GM12878 (cell line): ENCODE measurements around the gene RTN4. TPM values are rescaled to one million over a fixed set of nuclear protein-coding genes. Genes with fewer than 3 reads are reported as not detected.

Experiments
- ATAC-seq: fragments of 200-7000 bp; cut with Tn5 transposase; 3 replicates; pipeline ENCODE4 v1.9.1; 2020; ENCODE audit warnings: mild to moderate bottlenecking, moderate library complexity
- BruUV-seq: library from RNA; stranded (reverse); fragments of 400-500 nt; replicated peaks from 2 replicates; lab custom pipeline; 2021; lab: Mats Ljungman, UMichigan
- CTCF ChIA-PET: fragments of 300-600 bp; sonication (Branson Sonifier 250); formaldehyde crosslinking; extraction: SDS; loops from one replicate; lab custom pipeline; 2021; ENCODE audit warnings: inconsistent platforms; lab: Yijun Ruan, JAX
- POLR2A ChIA-PET: fragments of 350-600 bp; formaldehyde crosslinking; extraction: SDS; loops from one replicate; lab custom pipeline; 2021; ENCODE audit warnings: inconsistent platforms; lab: Charles Lee
- RAD21 ChIA-PET: fragments of 300-600 bp; sonication (Branson Sonifier 250); formaldehyde crosslinking; loops from one replicate; lab custom pipeline; 2023; ENCODE audit warnings: antibody characterized with exemption; ENCODE audit not compliant: unreplicated experiment; lab: Charles Lee
- SMC1A ChIA-PET: fragments of 300-600 bp; sonication (Branson Sonifier 250); formaldehyde crosslinking; loops from one replicate; lab custom pipeline; 2023; ENCODE audit not compliant: unreplicated experiment, uncharacterized antibody; lab: Charles Lee
- DNase-seq: peaks from one replicate; pipeline ENCODE4 v3.0.0-alpha.2; 2011; ENCODE audit warnings: low read depth, low spot score
- FAIRE-seq: peaks from 3 replicates; lab custom pipeline; 2011; peaks lifted over from hg19 to GRCh38; lab: Jason Lieb, UNC
- H2AFZ ChIP-seq: 2 replicates; pipeline ENCODE4 v1.6.0; 2011; ENCODE audit warnings: low read depth, low read length, control low read depth; ENCODE audit not compliant: control insufficient read depth
- H3K27ac ChIP-seq: 2 replicates; pipeline ENCODE4 v1.5.1; 2011; ENCODE audit warnings: control low read depth; ENCODE audit not compliant: control insufficient read depth, insufficient read depth
- H3K27me3 ChIP-seq, 2 experiments: replicated peaks in 1 of 2; 2 replicates each; pipeline versions ENCODE4 v1.6.0 to v1.6.1; 2011; ENCODE audit warnings: low read length in 1 of 2; ENCODE audit not compliant: control insufficient read depth in 2 of 2, insufficient read depth in 2 of 2
- H3K36me3 ChIP-seq, 2 experiments: 2 replicates each; pipeline ENCODE4 v1.5.1; 2011; ENCODE audit warnings: low read length in 1 of 2; ENCODE audit not compliant: control insufficient read depth in 2 of 2, insufficient read depth in 2 of 2
- H3K4me1 ChIP-seq: 2 replicates; pipeline ENCODE4 v1.6.1; 2011; ENCODE audit warnings: mild to moderate bottlenecking, low read length, moderate library complexity, mixed read lengths; ENCODE audit not compliant: control insufficient read depth, insufficient read depth
- H3K4me2 ChIP-seq: 2 replicates; pipeline ENCODE4 v1.6.0; 2011; ENCODE audit warnings: control low read depth; ENCODE audit not compliant: control insufficient read depth, insufficient read depth
- H3K4me3 ChIP-seq: fragments of 200-600 bp; sonication (generic); 2 replicates; pipeline ENCODE4 v1.5.1; 2016
- H3K79me2 ChIP-seq: 2 replicates; pipeline ENCODE4 v1.6.0; 2011; ENCODE audit warnings: low read length; ENCODE audit not compliant: control insufficient read depth, insufficient read depth
- H3K9ac ChIP-seq: 2 replicates; pipeline ENCODE4 v1.8.0; 2011; ENCODE audit warnings: low read length, control low read depth, mixed read lengths; ENCODE audit not compliant: control insufficient read depth, insufficient read depth
- H3K9me3 ChIP-seq: replicated peaks from 3 replicates; pipeline ENCODE4 v1.5.1; 2011; ENCODE audit warnings: mild to moderate bottlenecking, low read length; ENCODE audit not compliant: control insufficient read depth, insufficient read depth
- H4K20me1 ChIP-seq: 2 replicates; pipeline ENCODE4 v1.6.0; 2011; ENCODE audit not compliant: control insufficient read depth, insufficient read depth
- CHD1 ChIP-seq: IDR thresholded peaks from 2 replicates; pipeline ENCODE4 v1.6.1; 2012; ENCODE audit warnings: low read depth, low read length, improper control_type of control experiment
- CHD4 ChIP-seq: fragments of 200-600 bp; sonication (generic); IDR thresholded peaks from 2 replicates; pipeline ENCODE4 v1.6.1; 2016; ENCODE audit warnings: mild to moderate bottlenecking
- EED ChIP-seq: sonication (generic); IDR thresholded peaks from 2 replicates; pipeline ENCODE4 v1.6.1; 2016; ENCODE audit warnings: antibody characterized with exemption, low read depth
- ESRRA ChIP-seq: IDR thresholded peaks from 2 replicates; pipeline ENCODE4 v1.6.1; 2012; ENCODE audit warnings: mild to moderate bottlenecking, low read length, improper control_type of control experiment
- MYB ChIP-seq: fragments of 150-350 bp; IDR thresholded peaks from 2 replicates; pipeline ENCODE4 v1.6.1; 2014; ENCODE audit warnings: mild to moderate bottlenecking, low read depth, low read length, borderline replicate concordance
- NFYB ChIP-seq: IDR thresholded peaks from 2 replicates; pipeline ENCODE4 v1.6.1; 2011; ENCODE audit warnings: low read depth, mild to moderate bottlenecking, low read length, improper control_type of control experiment, moderate library complexity; ENCODE audit not compliant: insufficient read depth
- POLR2AphosphoS5 ChIP-seq: IDR thresholded peaks from 2 replicates; pipeline ENCODE4 v1.6.1; 2011; ENCODE audit warnings: mild to moderate bottlenecking, low read length, inconsistent platforms
- SIN3A ChIP-seq: IDR thresholded peaks from 2 replicates; pipeline ENCODE4 v1.6.1; 2012; ENCODE audit warnings: low read depth, low read length, improper control_type of control experiment
- ZBED1 ChIP-seq: IDR thresholded peaks from 2 replicates; pipeline ENCODE4 v1.6.1; 2016; ENCODE audit warnings: borderline replicate concordance
- WGBS: methylation state at CpG from one replicate; pipeline ENCODE4 v1.1.6; 2016; ENCODE audit warnings: low lambda C conversion rate; ENCODE audit not compliant: insufficient replicate concordance, insufficient coverage; ENCODE audit errors: missing lambda C conversion rate; 5-methylcytosine and 5-hydroxymethylcytosine counted together
- in situ Hi-C: fragments of 300-500 bp; cut with MboI; formaldehyde crosslinking; loops from 9 replicates; pipeline ENCODE4 v1.14.3; 2018; ENCODE audit warnings: mixed read lengths
- intact Hi-C: fragments of 100-400 bp; cut with micrococcal nuclease; formaldehyde crosslinking; loops from one replicate; pipeline ENCODE4 v1.14.2; 2022; ENCODE audit not compliant: unreplicated experiment
- polyA plus RNA-seq, 11 experiments: library from polyadenylated mRNA; depleted of rRNA in 4 of 11; unstranded in 6 of 11; stranded (reverse) in 5 of 11; fragments of >200 nt; fragmentation: Nextera tagmentation in 4 of 11; fragmentation: Illumina TruSeq in 1 of 11; extraction: Ambion mirVana in 4 of 11; extraction: Trizol in 1 of 11; gene quantifications; 1 replicate in 1 of 11; 2 replicates in 10 of 11; pipeline versions ENCODE4 v1.2.1 to v1.2.3, GENCODE V29; 2011 to 2016; ENCODE audit warnings: inconsistent platforms in 2 of 11, missing spikeins in 2 of 11, low read depth in 1 of 11
- total RNA-seq, 4 experiments: library from RNA; depleted of rRNA in 3 of 4; stranded (reverse); fragments of >200 nt in 3 of 4; fragmentation: Illumina TruSeq in 1 of 4; extraction: Trizol in 1 of 4; gene quantifications; 2 replicates each; pipeline versions ENCODE4 v1.2.1 to v1.2.3, GENCODE V29; 2013 to 2021

The RTN4 gene
- total and polyA plus RNA-seq, 10 of the 15 experiments (the other 5 are each of a cell fraction or from before 2014, with no cell fraction given): 56.0 to 133 (median 83.3) TPM

DNA sequence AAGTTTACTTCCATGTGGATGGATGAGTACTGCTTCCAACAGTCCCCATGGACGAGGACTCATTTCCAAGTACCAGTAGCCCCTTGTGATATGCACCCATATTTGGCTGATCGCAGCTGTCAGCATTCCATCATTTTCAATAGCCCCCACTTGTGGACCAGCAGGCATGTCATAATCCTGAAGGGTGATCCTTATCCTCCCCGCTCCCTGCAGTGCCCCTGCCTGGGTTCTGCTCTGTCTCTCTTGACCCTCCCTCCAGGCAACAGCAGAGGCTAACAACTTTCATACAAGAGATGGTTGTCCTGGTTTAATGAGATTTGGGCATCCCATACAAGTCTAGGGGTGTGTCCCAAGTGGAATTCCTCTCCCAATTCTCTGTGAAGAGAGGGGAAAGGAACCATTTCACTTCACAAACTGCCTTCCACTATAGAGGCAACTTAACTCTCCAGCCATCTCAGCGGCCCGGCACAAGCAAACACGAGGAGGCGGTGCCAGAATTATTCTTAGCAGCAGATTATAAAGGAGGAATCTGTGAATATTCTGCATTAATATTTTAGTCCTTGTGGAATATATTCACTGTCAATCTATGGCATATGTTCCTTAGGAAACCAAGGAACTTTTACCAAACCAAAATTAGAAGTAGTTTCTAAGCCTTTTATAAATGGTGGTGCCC is 110.7 kb downstream of the RTN4 start (continued):
- no peak for TF ChIP-seq ESRRA

DNA sequence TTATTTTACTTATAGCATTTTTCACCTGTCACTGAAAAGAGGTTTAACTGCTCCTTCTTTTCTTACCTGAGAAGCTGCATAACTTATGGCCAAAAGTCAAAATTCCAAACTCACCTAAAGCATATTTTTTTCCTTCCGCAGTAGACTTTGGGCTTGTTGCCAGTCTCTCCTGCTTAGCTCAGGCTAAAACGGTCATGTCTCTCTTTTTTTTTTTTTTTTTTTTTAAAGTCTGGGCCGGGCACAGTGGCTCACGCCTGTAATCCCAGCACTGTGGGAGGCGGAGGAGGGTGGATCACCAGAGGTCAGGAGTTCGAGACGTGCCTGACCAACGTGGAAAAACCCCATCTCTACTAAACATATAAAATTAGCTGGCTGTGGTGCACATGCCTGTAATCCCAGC is 113.5 kb downstream of the RTN4 start:
- no peaks in the 10 kb centered on the region for H4K20me1 ChIP-seq
- H2AFZ ChIP-seq: no peak overlapping the region
- H3K36me3 ChIP-seq: no peaks in the 10 kb centered on the region
- peaks cover 1% of the 10 kb centered on the region; the same call in 2 of the 3 replicates for H3K9me3 ChIP-seq
- DNase-seq (no peak), FAIRE-seq (no peak), ATAC-seq (no peak)
- no peak overlapping the region for H3K4me2 ChIP-seq
- H3K79me2 ChIP-seq: no peaks in the 10 kb centered on the region
- H3K27ac ChIP-seq: no peak overlapping the region
- ChIA-PET POLR2A (interaction anchor here (0.6 kb wide), 1 partner anchor 84 kb away, joined by 5 read pairs; no protein-coding TSS in a partner anchor), CTCF (interaction anchor here (1.1 kb wide), 1 partner anchor 98 kb away, joined by 5 read pairs; no protein-coding TSS in a partner anchor), SMC1A (interaction anchor here (1.0 kb wide), 1 partner anchor 37 kb away, joined by 3 read pairs; no protein-coding TSS in a partner anchor), RAD21 (no interaction called here)
- no peak for TF ChIP-seq ZBED1
- no peak for TF ChIP-seq CHD1
- TF ChIP-seq CHD4: no peak
- no peak for TF ChIP-seq SIN3A
- TF ChIP-seq MYB: no peak
- TF ChIP-seq POLR2AphosphoS5: no peak
- TF ChIP-seq EED: no peak
- no peak for TF ChIP-seq NFYB
- H3K27me3 ChIP-seq: no peaks in the 10 kb centered on the region
- no peak overlapping the region for H3K4me3 ChIP-seq
- H3K9ac ChIP-seq: no peak overlapping the region
- WGBS: 68% methylated on average over 8 of the region's 8 CpGs
- intact Hi-C loops (no loop called here), in situ Hi-C loops (no loop called here)
- no TSS peak for BruUV-seq
- no peaks in the 10 kb centered on the region for H3K4me1 ChIP-seq
